Adipocyte (in vitro differentiated cells): ENCODE measurements around the gene SUPT7L.

Experiments
- DNase-seq: peaks from one replicate; pipeline ENCODE4 v3.0.0-alpha.2; 2015; ENCODE audit warnings: low read depth
- H3K27me3 ChIP-seq: replicated peaks from 2 replicates; pipeline ENCODE4 v1.7.0; 2013; ENCODE audit warnings: mild to moderate bottlenecking, low read length, moderate library complexity; ENCODE audit not compliant: control insufficient read depth, insufficient read depth
- H3K36me3 ChIP-seq: 2 replicates; pipeline ENCODE4 v1.7.0; 2013; ENCODE audit warnings: low read length, mild to moderate bottlenecking, moderate library complexity; ENCODE audit not compliant: control insufficient read depth, insufficient read depth, severe bottlenecking
- H3K4me1 ChIP-seq: 2 replicates; pipeline ENCODE4 v1.7.0; 2013; ENCODE audit warnings: mild to moderate bottlenecking, low read length, moderate library complexity; ENCODE audit not compliant: control insufficient read depth, insufficient read depth
- H3K4me3 ChIP-seq: 2 replicates; pipeline ENCODE4 v1.7.0; 2013; ENCODE audit warnings: mild to moderate bottlenecking, low read length, moderate library complexity
- H3K9ac ChIP-seq: 2 replicates; pipeline ENCODE4 v1.7.0; 2013; ENCODE audit warnings: mild to moderate bottlenecking, low read length, moderate library complexity
- H3K9me3 ChIP-seq: 2 replicates; pipeline ENCODE4 v1.7.0; 2013; ENCODE audit warnings: mild to moderate bottlenecking, low read length, moderate library complexity; ENCODE audit not compliant: control insufficient read depth

SUPT7L gene

GRCh38 chr2:27663285-27664153 is at the start of gene SUPT7L, which contains the start of gene SLC4A1AP:
Gene SUPT7L, minus strand, starts transcription at chr2:27663614. Its CDS starts 1,422 bp downstream, at chr2:27662192.
Gene SLC4A1AP, plus strand, starts transcription at chr2:27663889. Its CDS starts 26 bp downstream, at chr2:27663915.
- Histone ChIP-seq H3K36me3 (peaks cover 50% of the 10 kb centered on the region), H3K27me3 (no peaks in the 10 kb centered on the region), H3K9me3 (no peaks in the 10 kb centered on the region), H3K9ac (peak within 1 kb of the TSS; percentile 92), H3K4me3 (peak within 1 kb of the TSS; percentile 91), H3K4me1 (peaks cover 32% of the 10 kb centered on the region)
- peak; percentile 94 for DNase-seq

GRCh38 chr2:27713201-27713600 is 49.8 kb upstream of the SUPT7L start:
- Histone ChIP-seq H3K27me3 (no peaks in the 10 kb centered on the region), H3K36me3 (no peaks in the 10 kb centered on the region), H3K9ac (no peak overlapping the region), H3K9me3 (no peaks in the 10 kb centered on the region), H3K4me3 (no peak overlapping the region), H3K4me1 (peaks cover 8% of the 10 kb centered on the region)
- no peak for DNase-seq

- Histone ChIP-seq H3K4me3 (no peak overlapping the region), H3K9ac (no peak overlapping the region), H3K36me3 (no peaks in the 10 kb centered on the region), H3K27me3 (no peaks in the 10 kb centered on the region), H3K4me1 (peaks cover 15% of the 10 kb centered on the region), H3K9me3 (no peaks in the 10 kb centered on the region)
- no peak for DNase-seq
Observed at GRCh38 chr2:27712522-27712921, 49.1 kb upstream of the SUPT7L start.

- Histone ChIP-seq H3K4me1 (peaks cover 21% of the 10 kb centered on the region), H3K27me3 (no peaks in the 10 kb centered on the region), H3K36me3 (no peaks in the 10 kb centered on the region), H3K9ac (no peak overlapping the region), H3K9me3 (no peaks in the 10 kb centered on the region), H3K4me3 (no peak overlapping the region)
- no peak for DNase-seq
Observed at GRCh38 chr2:27711804-27712203, 48.4 kb upstream of the SUPT7L start.

- Histone ChIP-seq H3K9ac (no peak overlapping the region), H3K4me3 (no peak overlapping the region), H3K27me3 (no peaks in the 10 kb centered on the region), H3K9me3 (no peaks in the 10 kb centered on the region), H3K4me1 (peaks cover 31% of the 10 kb centered on the region), H3K36me3 (no peaks in the 10 kb centered on the region)
- DNase-seq = peak; percentile 56
Observed at GRCh38 chr2:27710640-27711430, 47.4 kb upstream of the SUPT7L start.

GRCh38 chr2:27709960-27710575 is 46.7 kb upstream of the SUPT7L start:
- H3K9ac ChIP-seq = no peak overlapping the region
- no peaks in the 10 kb centered on the region for H3K9me3 ChIP-seq
- H3K27me3 ChIP-seq = no peaks in the 10 kb centered on the region
- DNase-seq = no peak
- H3K4me1 ChIP-seq = peaks cover 30% of the 10 kb centered on the region
- H3K4me3 ChIP-seq = no peak overlapping the region
- H3K36me3 ChIP-seq = no peaks in the 10 kb centered on the region

- Histone ChIP-seq H3K9ac (no peak overlapping the region), H3K36me3 (no peaks in the 10 kb centered on the region), H3K4me3 (no peak overlapping the region), H3K4me1 (peaks cover 29% of the 10 kb centered on the region), H3K9me3 (no peaks in the 10 kb centered on the region), H3K27me3 (no peaks in the 10 kb centered on the region)
- DNase-seq = no peak
Observed at GRCh38 chr2:27709326-27709725, 45.9 kb upstream of the SUPT7L start.

- Histone ChIP-seq H3K9ac (no peak overlapping the region), H3K4me1 (peaks cover 32% of the 10 kb centered on the region), H3K27me3 (no peaks in the 10 kb centered on the region), H3K36me3 (no peaks in the 10 kb centered on the region), H3K9me3 (no peaks in the 10 kb centered on the region), H3K4me3 (no peak overlapping the region)
- no peak for DNase-seq
Observed at GRCh38 chr2:27708666-27709065, 45.3 kb upstream of the SUPT7L start.

GRCh38 chr2:27708257-27708654 is 44.8 kb upstream of the SUPT7L start:
- Histone ChIP-seq H3K4me3 (no peak overlapping the region), H3K4me1 (peaks cover 34% of the 10 kb centered on the region), H3K27me3 (no peaks in the 10 kb centered on the region), H3K9ac (no peak overlapping the region), H3K36me3 (no peaks in the 10 kb centered on the region), H3K9me3 (no peaks in the 10 kb centered on the region)
- DNase-seq = no peak

- no peak for DNase-seq
- Histone ChIP-seq H3K36me3 (no peaks in the 10 kb centered on the region), H3K9ac (no peak overlapping the region), H3K9me3 (no peaks in the 10 kb centered on the region), H3K27me3 (no peaks in the 10 kb centered on the region), H3K4me1 (peaks cover 34% of the 10 kb centered on the region), H3K4me3 (no peak overlapping the region)
Observed at GRCh38 chr2:27707462-27708256, 44.2 kb upstream of the SUPT7L start.
